HepG2 (cell line): Measurements from ENCODE around the gene L3MBTL3. TPM values are rescaled to one million over a fixed set of nuclear protein-coding genes. Genes with fewer than 3 reads are reported as not detected.
A peak's percentile ranks its signal among the peaks of the same experiment; 100 is the strongest.

Experiments
- ATAC-seq: fragments of 200-7000 bp; cut with Tn5 transposase; 3 replicates; pipeline ENCODE4 v1.9.1; 2020; ENCODE audit warnings: mild to moderate bottlenecking, moderate library complexity
- BruUV-seq: library from RNA; stranded (reverse); fragments of 400-500 nt; replicated peaks from 2 replicates; lab custom pipeline; 2021; lab: Mats Ljungman, UMichigan
- CTCF ChIA-PET: fragments of 300-600 bp; formaldehyde crosslinking; extraction: SDS; loops from one replicate; lab custom pipeline; 2021; ENCODE audit warnings: low total read pairs, inconsistent platforms, low intra/inter-chr PET ratio; lab: Yijun Ruan, JAX
- POLR2A ChIA-PET: fragments of 350-600 bp; sonication (Branson Sonifier 250); formaldehyde crosslinking; loops from one replicate; lab custom pipeline; 2020; ENCODE audit warnings: antibody characterized with exemption, inconsistent platforms; lab: Yijun Ruan, JAX
- DNase-seq: peaks from one replicate; pipeline ENCODE4 v3.0.0-alpha.2; 2015; ENCODE audit warnings: low spot score
- FAIRE-seq: peaks from 3 replicates; lab custom pipeline; 2011; peaks lifted over from hg19 to GRCh38; lab: Jason Lieb, UNC
- H2AFZ ChIP-seq: one replicate; pipeline ENCODE4 v1.6.1; 2011; ENCODE audit warnings: low read length, inconsistent platforms
- H3K27ac ChIP-seq: fragments of 300-600 bp; 3 replicates; pipeline ENCODE4 v1.8.0; 2011; ENCODE audit warnings: mixed run types, mild to moderate bottlenecking, mixed read lengths, low read length, inconsistent platforms; ENCODE audit not compliant: insufficient read depth; ENCODE audit errors: extremely low read length
- H3K27me3 ChIP-seq, 2 experiments: fragments of 200-600 bp in 1 of 2; 2 replicates in 1 of 2; 3 replicates in 1 of 2; pipeline versions ENCODE4 v1.6.0 to v1.8.0; 2011; ENCODE audit warnings: low read length in 2 of 2, mild to moderate bottlenecking in 2 of 2, moderate library complexity in 2 of 2, inconsistent platforms in 1 of 2; ENCODE audit not compliant: insufficient read depth in 2 of 2, control insufficient read depth in 1 of 2
- H3K36me3 ChIP-seq, 2 experiments: fragments of 200-600 bp in 1 of 2; replicated peaks in 1 of 2; 2 replicates in 1 of 2; 3 replicates in 1 of 2; pipeline versions ENCODE4 v1.5.1 to v1.8.0; 2011; ENCODE audit warnings: low read length in 2 of 2, inconsistent platforms in 1 of 2; ENCODE audit not compliant: insufficient read depth in 2 of 2, control insufficient read depth in 1 of 2
- H3K4me1 ChIP-seq: 2 replicates; pipeline ENCODE4 v1.5.1; 2012; ENCODE audit warnings: low read length, inconsistent platforms; ENCODE audit not compliant: insufficient read depth
- H3K4me2 ChIP-seq: 2 replicates; pipeline ENCODE4 v1.6.0; 2011; ENCODE audit warnings: low read depth, low read length, inconsistent platforms
- H3K4me3 ChIP-seq, 3 experiments: fragments of 200-600 bp in 1 of 3; sonication (generic), shearing (Covaris generic) in 1 of 3; replicated peaks in 1 of 3; 2 replicates each; pipeline ENCODE4 v1.5.1; 2011 to 2016; ENCODE audit warnings: low read length in 3 of 3, inconsistent platforms in 2 of 3, low read depth in 2 of 3, mild to moderate bottlenecking in 2 of 3, control low read depth in 1 of 3, mixed read lengths in 1 of 3; ENCODE audit not compliant: insufficient read depth in 1 of 3
- H3K79me2 ChIP-seq: one replicate; pipeline ENCODE4 v1.6.1; 2011; ENCODE audit warnings: low read length, inconsistent platforms; ENCODE audit not compliant: insufficient read depth
- H3K9ac ChIP-seq: 2 replicates; pipeline ENCODE4 v1.6.0; 2011; ENCODE audit warnings: mild to moderate bottlenecking, low read depth, low read length, inconsistent platforms; ENCODE audit not compliant: insufficient read depth
- H3K9me3 ChIP-seq: 2 replicates; pipeline ENCODE4 v1.5.1; 2012; ENCODE audit warnings: mild to moderate bottlenecking, low read length
- H4K20me1 ChIP-seq: 2 replicates; pipeline ENCODE4 v1.6.0; 2011; ENCODE audit warnings: inconsistent platforms, mild to moderate bottlenecking, low read length, moderate library complexity; ENCODE audit not compliant: insufficient read depth
- AGO2 ChIP-seq: fragments of 200-400 bp; formaldehyde crosslinking; optimal IDR thresholded peaks from 2 replicates; pipeline ENCODE3; 2017; ENCODE audit warnings: mild to moderate bottlenecking, low read depth, low read length, moderate library complexity
- DR1 ChIP-seq: sonication (generic); formaldehyde crosslinking; IDR thresholded peaks from 2 replicates; pipeline ENCODE4 v1.8.0; 2021; ENCODE audit warnings: mild to moderate bottlenecking, missing genetic modification reagents, inconsistent platforms
- EHMT2 ChIP-seq: fragments of 200-600 bp; sonication (generic); IDR thresholded peaks from 2 replicates; pipeline ENCODE4 v1.7.0; 2017; ENCODE audit warnings: antibody characterized with exemption, low read depth, low read length, borderline replicate concordance
- FOSL1 ChIP-seq: sonication (generic); formaldehyde crosslinking; IDR thresholded peaks from 2 replicates; pipeline ENCODE4 v1.9.0; 2021; ENCODE audit warnings: missing genetic modification reagents, borderline replicate concordance
- KDM3A ChIP-seq: IDR thresholded peaks from 2 replicates; pipeline ENCODE4 v1.6.1; 2018; ENCODE audit warnings: low read depth, missing compliant biosample characterization
- KMT2A ChIP-seq: sonication (generic); formaldehyde crosslinking; IDR thresholded peaks from 2 replicates; pipeline ENCODE4 v1.4.0; 2020; ENCODE audit warnings: missing genetic modification reagents
- LCORL ChIP-seq, 2 experiments: fragments of 450-650 bp in 1 of 2; sonication (generic) in 1 of 2; formaldehyde crosslinking in 1 of 2; IDR thresholded peaks; 2 replicates each; pipeline versions ENCODE4 v1.5.0 to v1.6.1; 2017 to 2020; ENCODE audit warnings: antibody characterized with exemption in 1 of 2, missing genetic modification reagents in 1 of 2
- PHB2 ChIP-seq: fragments of 450-650 bp; IDR thresholded peaks from 2 replicates; pipeline ENCODE4 v1.6.1; 2018; ENCODE audit not compliant: partially characterized antibody
- PITX1 ChIP-seq: sonication (generic); formaldehyde crosslinking; IDR thresholded peaks from 2 replicates; pipeline ENCODE4 v1.5.1; 2020; ENCODE audit warnings: mild to moderate bottlenecking, missing genetic modification reagents
- REXO4 ChIP-seq: sonication (generic); formaldehyde crosslinking; IDR thresholded peaks from 2 replicates; pipeline ENCODE4 v1.8.0; 2022; ENCODE audit warnings: missing genetic modification reagents, mild to moderate bottlenecking, borderline replicate concordance
- SRSF1 ChIP-seq: fragments of 200-400 bp; formaldehyde crosslinking; optimal IDR thresholded peaks from 2 replicates; pipeline ENCODE3; 2017; ENCODE audit warnings: mild to moderate bottlenecking, low read depth, low read length, moderate library complexity
- THAP11 ChIP-seq: IDR thresholded peaks from 2 replicates; pipeline ENCODE4 v1.6.1; 2016; ENCODE audit warnings: missing biosample characterization, missing genetic modification reagents
- ZBTB7B ChIP-seq: sonication (generic); formaldehyde crosslinking; IDR thresholded peaks from 2 replicates; pipeline ENCODE4 v1.4.0; 2020; ENCODE audit warnings: missing genetic modification reagents
- ZNF234 ChIP-seq: sonication (generic); formaldehyde crosslinking; conservative IDR thresholded peaks from 2 replicates; pipeline ENCODE4 v1.5.1; 2020; ENCODE audit warnings: mild to moderate bottlenecking, missing genetic modification reagents
- ZNF253 ChIP-seq: sonication (generic); formaldehyde crosslinking; IDR thresholded peaks from 2 replicates; pipeline ENCODE4 v1.8.0; 2022; ENCODE audit warnings: mild to moderate bottlenecking, missing genetic modification reagents, borderline replicate concordance
- ZNF83 ChIP-seq: sonication (generic); formaldehyde crosslinking; IDR thresholded peaks from 2 replicates; pipeline ENCODE4 v1.4.0; 2020; ENCODE audit warnings: missing genetic modification reagents, mild to moderate bottlenecking, borderline replicate concordance
- WGBS: methylation state at CpG from one replicate; pipeline ENCODE4 v1.1.6; 2017; ENCODE audit warnings: low lambda C conversion rate; 5-methylcytosine and 5-hydroxymethylcytosine counted together
- in situ Hi-C: cut with HindIII; loops from 2 replicates; pipeline ENCODE4 v1.10.0; 2017; ENCODE audit warnings: low pct_unique_long_range_greater_than_20kb; ENCODE audit not compliant: extremely low pct_ligation_motif_present
- intact Hi-C: fragments of 100-400 bp; cut with micrococcal nuclease; formaldehyde crosslinking; loops from one replicate; pipeline ENCODE4 v1.10.0; 2022; ENCODE audit not compliant: unreplicated experiment
- polyA plus RNA-seq, 8 experiments: library from polyadenylated mRNA; depleted of rRNA in 3 of 8; stranded (reverse) in 7 of 8; unstranded in 1 of 8; fragments of >200 nt; fragmentation: Illumina TruSeq in 4 of 8; extraction: Trizol in 4 of 8; gene quantifications; 2 replicates each; pipeline versions ENCODE4 v1.2.1 to v1.2.3, GENCODE V29; 2011 to 2016; ENCODE audit warnings: low read depth in 4 of 8, missing spikeins in 1 of 8, mixed read lengths in 1 of 8; ENCODE audit not compliant: insufficient read depth in 1 of 8
- total RNA-seq, 5 experiments: library from RNA; depleted of rRNA; stranded (reverse); fragments of >200 nt; fragmentation: Illumina TruSeq; extraction: Trizol; gene quantifications; 2 replicates each; pipeline ENCODE4 v1.2.3, GENCODE V29; 2016; ENCODE audit warnings: low read depth in 1 of 5
- TF ChIP-seq, protein P1 (sequence below): sonication (generic); formaldehyde crosslinking; IDR thresholded peaks from 2 replicates; pipeline ENCODE4 v1.9.0; 2022; ENCODE audit warnings: missing genetic modification reagents, mild to moderate bottlenecking, borderline replicate concordance
- TF ChIP-seq, protein P2 (sequence below): sonication (generic); formaldehyde crosslinking; IDR thresholded peaks from 2 replicates; pipeline ENCODE4 v1.4.0; 2020; ENCODE audit warnings: missing genetic modification reagents

L3MBTL3 gene
- total and polyA plus RNA-seq, 2 of the 13 experiments (the other 11 are each of a cell fraction or from before 2014, with no cell fraction given): 1.5 to 2.5 TPM

DNA sequence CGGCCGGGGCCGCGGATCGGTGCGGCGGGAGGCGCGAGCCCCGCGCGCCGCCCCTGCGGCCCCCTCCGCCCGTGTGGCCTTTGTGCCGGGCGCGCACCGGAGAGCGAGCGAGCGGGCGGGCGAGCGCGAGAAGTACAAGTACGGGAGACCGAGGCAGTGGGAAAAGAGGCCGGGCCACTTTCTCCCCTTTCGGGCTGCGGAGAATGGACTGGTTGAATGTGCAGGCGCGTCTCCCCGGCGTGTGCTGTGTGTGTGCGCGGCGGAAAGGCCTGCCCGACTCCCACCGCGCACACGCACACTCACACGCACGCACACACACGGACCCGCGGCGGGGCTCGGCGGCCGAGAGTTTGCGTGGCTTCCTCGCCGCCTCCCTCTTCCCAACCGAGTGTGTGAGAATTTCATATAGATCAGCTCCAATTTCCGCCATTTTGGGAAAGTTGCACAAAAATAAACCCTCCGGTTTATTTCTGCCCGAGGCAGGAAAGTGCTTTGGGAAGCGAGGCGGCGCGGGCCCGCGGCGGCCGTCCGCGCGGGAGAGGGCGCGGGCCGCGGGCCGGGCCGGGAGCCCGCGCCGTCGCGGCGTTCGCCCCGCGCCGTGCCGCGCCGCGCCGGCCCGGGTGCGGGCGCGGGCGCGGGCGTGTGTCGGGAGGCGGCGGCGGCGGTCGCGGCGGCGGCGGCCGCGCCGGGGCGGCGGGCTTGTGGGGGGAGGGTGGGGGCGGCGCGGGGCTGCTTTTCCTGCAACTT is 1.1 kb downstream of the L3MBTL3 start (continued):
- TF ChIP-seq PHB2 (no peak), REXO4 (no peak), FOSL1 (CRISPR knock-in tag) (no peak), EHMT2 (no peak), ZNF253 (CRISPR knock-in tag) (no peak), KDM3A (CRISPR knock-in tag) (0 out of 2 replicates have a peak, but pooled peaks have one; percentile 54)
- TF ChIP-seq, all 625 proteins: peak for 32

DNA sequence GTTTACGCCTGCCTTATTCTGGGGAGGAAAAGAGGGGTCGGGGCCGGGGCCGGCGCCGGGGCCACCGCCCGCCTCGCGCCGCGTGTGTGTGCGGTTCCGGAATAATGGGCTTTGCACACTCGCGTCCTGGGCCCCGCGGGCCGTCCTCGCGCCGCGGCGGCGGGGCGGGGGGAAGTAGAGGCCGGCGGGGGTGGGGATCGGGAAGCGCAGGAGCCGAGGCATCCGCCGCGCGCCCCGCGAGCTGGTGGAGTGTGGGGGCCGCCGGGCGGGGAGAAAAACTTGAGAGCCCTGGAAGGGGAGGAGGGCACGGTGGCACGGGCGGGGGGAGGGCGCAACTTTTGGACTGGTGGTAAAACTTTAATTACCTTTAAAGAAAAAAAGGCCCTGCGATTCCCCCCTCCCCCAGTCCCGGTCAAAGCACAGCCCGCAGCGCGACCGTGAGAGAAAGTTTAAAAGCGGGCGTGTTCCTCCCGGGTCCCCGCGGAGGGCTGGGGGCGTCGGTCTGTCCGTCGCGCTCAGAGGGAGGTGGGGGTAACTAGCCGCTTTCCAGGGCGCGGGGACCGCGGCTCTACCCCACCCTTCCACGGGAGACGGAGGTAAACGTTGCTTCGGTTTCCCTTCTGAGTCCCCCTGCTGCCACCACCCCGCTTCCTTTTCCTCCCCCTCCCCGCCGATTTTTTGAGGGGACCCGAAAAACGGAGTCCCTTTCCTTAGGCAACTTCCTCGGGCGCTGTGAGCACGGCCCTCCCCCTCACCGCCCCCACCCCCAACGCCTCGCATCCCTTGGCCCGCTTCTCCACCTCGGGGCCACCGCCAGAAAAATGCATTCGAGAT is 1.9 kb downstream of the L3MBTL3 start:
- H4K20me1 ChIP-seq: no peaks in the 10 kb centered on the region
- peaks cover 0 to 38% of the 10 kb centered on the region in 2 experiments; a peak in 3 of 5 replicates for H3K27me3 ChIP-seq
- no peaks in the 10 kb centered on the region for H3K9me3 ChIP-seq
- peak; percentile 14 for ATAC-seq
- no peak for DNase-seq
- H3K9ac ChIP-seq: no peak overlapping the region
- peaks cover 5% of the 10 kb centered on the region; the same call in 1 of the 2 replicates for H3K4me1 ChIP-seq
- POLR2A ChIA-PET: no interaction called here
- intact Hi-C loops: no loop called here
- in situ Hi-C loops: loop anchor here (10.0 kb wide), 1 partner anchor 235 kb away; no protein-coding TSS in a partner anchor
- peak overlapping the region; percentile 54 to 78 (median 62); a peak in 5 of 6 replicates for H3K4me3 ChIP-seq
- H2AFZ ChIP-seq: no peak overlapping the region
- 1% methylated on average over 64 of the region's 84 CpGs for WGBS
- no peaks in the 10 kb centered on the region for H3K79me2 ChIP-seq
- H3K4me2 ChIP-seq: peak overlapping the region; percentile 82
- CTCF ChIA-PET: interaction anchor here (1.2 kb wide), 1 partner anchor 521 kb away, joined by 6 read pairs; no protein-coding TSS in a partner anchor
- no peak overlapping the region for H3K27ac ChIP-seq
- BruUV-seq: no TSS peak
- H3K36me3 ChIP-seq: no peaks in the 10 kb centered on the region
- FAIRE-seq: no peak
- TF ChIP-seq, protein P1, sequence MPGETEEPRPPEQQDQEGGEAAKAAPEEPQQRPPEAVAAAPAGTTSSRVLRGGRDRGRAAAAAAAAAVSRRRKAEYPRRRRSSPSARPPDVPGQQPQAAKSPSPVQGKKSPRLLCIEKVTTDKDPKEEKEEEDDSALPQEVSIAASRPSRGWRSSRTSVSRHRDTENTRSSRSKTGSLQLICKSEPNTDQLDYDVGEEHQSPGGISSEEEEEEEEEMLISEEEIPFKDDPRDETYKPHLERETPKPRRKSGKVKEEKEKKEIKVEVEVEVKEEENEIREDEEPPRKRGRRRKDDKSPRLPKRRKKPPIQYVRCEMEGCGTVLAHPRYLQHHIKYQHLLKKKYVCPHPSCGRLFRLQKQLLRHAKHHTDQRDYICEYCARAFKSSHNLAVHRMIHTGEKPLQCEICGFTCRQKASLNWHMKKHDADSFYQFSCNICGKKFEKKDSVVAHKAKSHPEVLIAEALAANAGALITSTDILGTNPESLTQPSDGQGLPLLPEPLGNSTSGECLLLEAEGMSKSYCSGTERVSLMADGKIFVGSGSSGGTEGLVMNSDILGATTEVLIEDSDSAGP (CRISPR knock-in tag): no peak
- TF ChIP-seq AGO2 (no peak), ZNF234 (CRISPR knock-in tag) (0 out of 2 replicates have a peak, but pooled peaks have one; percentile 42), KMT2A (CRISPR knock-in tag) (0 out of 2 replicates have a peak, but pooled peaks have one; percentile 13), DR1 (CRISPR knock-in tag) (0 out of 2 replicates have a peak, but pooled peaks have one; percentile 7), SRSF1 (peak; percentile 27), LCORL (IDR thresholded peaks at IDR 0.05) (no peak), LCORL (CRISPR knock-in tag; IDR thresholded peaks at IDR 0.05) (0 out of 2 replicates have a peak, but pooled peaks have one; percentile 3), ZBTB7B (CRISPR knock-in tag) (0 out of 2 replicates have a peak, but pooled peaks have one; percentile 3), ZNF83 (CRISPR knock-in tag) (no peak), THAP11 (CRISPR knock-in tag) (0 out of 2 replicates have a peak, but pooled peaks have one; percentile 6), PITX1 (CRISPR knock-in tag) (no peak)
- TF ChIP-seq, protein P2, sequence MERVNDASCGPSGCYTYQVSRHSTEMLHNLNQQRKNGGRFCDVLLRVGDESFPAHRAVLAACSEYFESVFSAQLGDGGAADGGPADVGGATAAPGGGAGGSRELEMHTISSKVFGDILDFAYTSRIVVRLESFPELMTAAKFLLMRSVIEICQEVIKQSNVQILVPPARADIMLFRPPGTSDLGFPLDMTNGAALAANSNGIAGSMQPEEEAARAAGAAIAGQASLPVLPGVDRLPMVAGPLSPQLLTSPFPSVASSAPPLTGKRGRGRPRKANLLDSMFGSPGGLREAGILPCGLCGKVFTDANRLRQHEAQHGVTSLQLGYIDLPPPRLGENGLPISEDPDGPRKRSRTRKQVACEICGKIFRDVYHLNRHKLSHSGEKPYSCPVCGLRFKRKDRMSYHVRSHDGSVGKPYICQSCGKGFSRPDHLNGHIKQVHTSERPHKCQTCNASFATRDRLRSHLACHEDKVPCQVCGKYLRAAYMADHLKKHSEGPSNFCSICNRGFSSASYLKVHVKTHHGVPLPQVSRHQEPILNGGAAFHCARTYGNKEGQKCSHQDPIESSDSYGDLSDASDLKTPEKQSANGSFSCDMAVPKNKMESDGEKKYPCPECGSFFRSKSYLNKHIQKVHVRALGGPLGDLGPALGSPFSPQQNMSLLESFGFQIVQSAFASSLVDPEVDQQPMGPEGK (CRISPR knock-in tag): peak; percentile 50; the same call in 1 of the 2 replicates
